OCI-LY7 (cell line): ENCODE data around the gene ZBTB16. TPM values are rescaled to one million over a fixed set of nuclear protein-coding genes. Genes with fewer than 3 reads are reported as not detected.

ENCODE experiments used
- BruUV-seq: library from RNA; stranded (reverse); fragments of 400-500 nt; replicated peaks from 2 replicates; lab custom pipeline; 2021; lab: Mats Ljungman, UMichigan
- CTCF ChIA-PET: fragments of 300-600 bp; sonication (Branson Sonifier 250); formaldehyde crosslinking; loops from one replicate; lab custom pipeline; 2022; ENCODE audit warnings: antibody characterized with exemption; ENCODE audit not compliant: unreplicated experiment; lab: Charles Lee
- POLR2A ChIA-PET: fragments of 300-600 bp; sonication (Branson Sonifier 250); formaldehyde crosslinking; loops from one replicate; lab custom pipeline; 2022; ENCODE audit warnings: antibody characterized with exemption; lab: Charles Lee
- DNase-seq: peaks from one replicate; pipeline ENCODE4 v3.0.0-alpha.2; 2015; ENCODE audit warnings: low spot score
- H2AFZ ChIP-seq: fragments of 200-600 bp; sonication (generic), shearing (Covaris generic); 2 replicates; pipeline ENCODE4 v1.6.1; 2014; ENCODE audit warnings: mild to moderate bottlenecking, antibody characterized with exemption, low read length, moderate library complexity
- H3K27ac ChIP-seq: fragments of 200-600 bp; sonication (generic); 2 replicates; pipeline ENCODE4 v1.5.1; 2014; ENCODE audit warnings: mixed run types, low read depth, mild to moderate bottlenecking, moderate library complexity, low read length, inconsistent platforms; ENCODE audit not compliant: poor library complexity, severe bottlenecking
- H3K36me3 ChIP-seq: fragments of 200-600 bp; sonication (generic); 2 replicates; pipeline ENCODE4 v1.6.1; 2014; ENCODE audit warnings: mild to moderate bottlenecking, antibody characterized with exemption, low read length, moderate library complexity, mixed read lengths; ENCODE audit not compliant: insufficient read depth
- H3K4me1 ChIP-seq: fragments of 200-600 bp; sonication (generic); 2 replicates; pipeline ENCODE4 v1.5.1; 2014; ENCODE audit warnings: mild to moderate bottlenecking, low read length; ENCODE audit not compliant: insufficient read depth, poor library complexity, severe bottlenecking
- H3K4me2 ChIP-seq: fragments of 200-600 bp; sonication (generic); 2 replicates; pipeline ENCODE4 v1.6.1; 2014; ENCODE audit warnings: mild to moderate bottlenecking, low read length
- H3K4me3 ChIP-seq: fragments of 200-600 bp; sonication (generic); 2 replicates; pipeline ENCODE4 v1.5.1; 2014; ENCODE audit warnings: mild to moderate bottlenecking, low read depth, low read length; ENCODE audit not compliant: poor library complexity, severe bottlenecking
- H3K79me2 ChIP-seq: fragments of 200-600 bp; sonication (generic); 2 replicates; pipeline ENCODE4 v1.6.1; 2016; ENCODE audit warnings: low read depth, mild to moderate bottlenecking, low read length, moderate library complexity, mixed read lengths; ENCODE audit not compliant: insufficient read depth
- H3K9me2 ChIP-seq: fragments of 200-600 bp; sonication (generic); 2 replicates; pipeline ENCODE4 v1.6.1; 2016; ENCODE audit warnings: mild to moderate bottlenecking, low read length, mixed read lengths; ENCODE audit not compliant: insufficient read depth
- H3K9me3 ChIP-seq: fragments of 200-600 bp; sonication (generic); 2 replicates; pipeline ENCODE4 v1.6.1; 2014; ENCODE audit warnings: mild to moderate bottlenecking, mixed run types, low read length, mixed read lengths
- H4K20me1 ChIP-seq: fragments of 200-600 bp; sonication (generic); 2 replicates; pipeline ENCODE4 v1.6.1; 2014; ENCODE audit warnings: mild to moderate bottlenecking, antibody characterized with exemption, low read length, moderate library complexity, mixed read lengths; ENCODE audit not compliant: insufficient read depth
- CTCF ChIP-seq: fragments of 200-600 bp; sonication (generic); conservative IDR thresholded peaks from 2 replicates; pipeline ENCODE4 v1.5.1; 2014; ENCODE audit warnings: mild to moderate bottlenecking, antibody characterized with exemption, low read length, moderate library complexity, mixed read lengths
- EZH2phosphoT487 ChIP-seq: fragments of 200-600 bp; sonication (generic); IDR thresholded peaks from 2 replicates; pipeline ENCODE4 v1.6.1; 2018; ENCODE audit warnings: low read depth, borderline replicate concordance, mild to moderate bottlenecking, mixed run types, antibody characterized with exemption, low read length, moderate library complexity, mixed read lengths
- intact Hi-C: fragments of 100-400 bp; cut with micrococcal nuclease; formaldehyde crosslinking; loops from one replicate; pipeline ENCODE4 v1.10.0; 2022; ENCODE audit not compliant: unreplicated experiment
- total RNA-seq, 2 experiments: library from RNA; depleted of rRNA in 1 of 2; stranded (reverse); fragments of >200 nt in 1 of 2; shearing (Covaris generic) in 1 of 2; gene quantifications; 2 replicates each; pipeline ENCODE4 v1.2.3, GENCODE V29; 2014 to 2022

Gene ZBTB16
- total RNA-seq, 2 experiments from 2014 or later, result not detected

GRCh38 chr11:114026355-114026754 lies 33.2 kb upstream of the ZBTB16 start:
- intact Hi-C loops, result no loop called here
- Histone ChIP-seq H3K27ac (no peak overlapping the region), H4K20me1 (no peaks in the 10 kb centered on the region), H3K4me1 (no peaks in the 10 kb centered on the region), H3K4me3 (no peak overlapping the region), H3K9me3 (no peaks in the 10 kb centered on the region), H2AFZ (no peak overlapping the region), H3K4me2 (no peak overlapping the region), H3K9me2 (no peaks in the 10 kb centered on the region), H3K79me2 (no peaks in the 10 kb centered on the region), H3K36me3 (no peaks in the 10 kb centered on the region)
- TF ChIP-seq CTCF, result peak; percentile 52
- TF ChIP-seq EZH2phosphoT487, result no peak
- ChIA-PET POLR2A (interaction anchor here (1.0 kb wide), 1 partner anchor 174 kb away, joined by 3 read pairs; no protein-coding TSS in a partner anchor), CTCF (no interaction called here)
- peak; percentile 21 for DNase-seq
- no TSS peak for BruUV-seq

- Histone ChIP-seq H3K36me3 (no peaks in the 10 kb centered on the region), H3K9me2 (no peaks in the 10 kb centered on the region), H3K9me3 (no peaks in the 10 kb centered on the region), H4K20me1 (no peaks in the 10 kb centered on the region), H3K27ac (no peak overlapping the region), H3K4me3 (no peak overlapping the region), H3K4me1 (no peaks in the 10 kb centered on the region), H3K4me2 (no peak overlapping the region), H2AFZ (no peak overlapping the region), H3K79me2 (no peaks in the 10 kb centered on the region)
- no TSS peak for BruUV-seq
- no peak for DNase-seq
- TF ChIP-seq EZH2phosphoT487, result no peak
- no peak for TF ChIP-seq CTCF
- intact Hi-C loops, result no loop called here
- ChIA-PET POLR2A (no interaction called here), CTCF (no interaction called here)
Observed at GRCh38 chr11:114027391-114027790, 32.1 kb upstream of the ZBTB16 start.

GRCh38 chr11:114027926-114028325 lies 31.6 kb upstream of the ZBTB16 start:
- Histone ChIP-seq H3K4me1 (no peaks in the 10 kb centered on the region), H3K9me3 (no peaks in the 10 kb centered on the region), H2AFZ (no peak overlapping the region), H3K4me2 (no peak overlapping the region), H3K27ac (no peak overlapping the region), H3K4me3 (no peak overlapping the region), H3K79me2 (no peaks in the 10 kb centered on the region), H3K36me3 (no peaks in the 10 kb centered on the region), H3K9me2 (no peaks in the 10 kb centered on the region), H4K20me1 (no peaks in the 10 kb centered on the region)
- POLR2A ChIA-PET, result no interaction called here
- BruUV-seq, result no TSS peak
- peak; percentile 17 for DNase-seq
- intact Hi-C loops, result no loop called here
- CTCF ChIA-PET, result no interaction called here
- peak; percentile 60 for TF ChIP-seq CTCF
- TF ChIP-seq EZH2phosphoT487, result no peak
